CD4-positive, alpha-beta T cell (primary cell): ENCODE measurements around the gene CFAP61. TPM values are rescaled to one million over a fixed set of nuclear protein-coding genes. Genes with fewer than 3 reads are reported as not detected.

Experiments used
- ATAC-seq: fragments of 200-7000 bp; cut with Tn5 transposase; one replicate; pipeline ENCODE4 v1.10.0; 2022; ENCODE audit warnings: mild to moderate bottlenecking; ENCODE audit not compliant: poor library complexity
- CTCF ChIA-PET: fragments of 350-600 bp; sonication (Branson Sonifier 250); formaldehyde crosslinking; loops from one replicate; lab custom pipeline; 2021; ENCODE audit warnings: antibody characterized with exemption, inconsistent platforms; lab: Charles Lee
- POLR2A ChIA-PET: fragments of 350-600 bp; sonication (Branson Sonifier 250); formaldehyde crosslinking; loops from one replicate; lab custom pipeline; 2021; ENCODE audit warnings: antibody characterized with exemption, inconsistent platforms; lab: Charles Lee
- DNase-seq, 14 experiments: peaks; one replicate each; pipeline ENCODE4 v3.0.0-alpha.2; 2013 to 2020; ENCODE audit warnings: mixed read lengths in 2 of 14
- H3K27ac ChIP-seq, 2 donors: one replicate each; pipeline versions ENCODE4 v1.5.1 to v1.7.0; 2013; ENCODE audit warnings: low read length in 2 of 2, low read depth in 1 of 2, mild to moderate bottlenecking in 1 of 2
- H3K27me3 ChIP-seq, 2 experiments: 1 replicate in 1 of 2; 2 replicates in 1 of 2; pipeline versions ENCODE4 v1.6.1 to v1.7.0; 2013; ENCODE audit warnings: low read length in 2 of 2, control low read depth in 1 of 2, mild to moderate bottlenecking in 1 of 2, moderate library complexity in 1 of 2; ENCODE audit not compliant: insufficient read depth in 2 of 2, control insufficient read depth in 1 of 2
- H3K36me3 ChIP-seq: one replicate; pipeline ENCODE4 v1.6.1; 2013; ENCODE audit warnings: low read length, control low read depth; ENCODE audit not compliant: insufficient read depth
- H3K4me1 ChIP-seq: one replicate; pipeline ENCODE4 v1.6.1; 2013; ENCODE audit warnings: low read length, control low read depth; ENCODE audit not compliant: insufficient read depth
- H3K4me3 ChIP-seq: one replicate; pipeline ENCODE4 v1.5.1; 2013; ENCODE audit warnings: mild to moderate bottlenecking, low read length, moderate library complexity
- H3K9me3 ChIP-seq, 2 experiments: 1 replicate in 1 of 2; 2 replicates in 1 of 2; pipeline versions ENCODE4 v1.6.1 to v1.7.0; 2013; ENCODE audit warnings: low read length in 2 of 2, mild to moderate bottlenecking in 2 of 2, control low read depth in 1 of 2, moderate library complexity in 1 of 2; ENCODE audit not compliant: control insufficient read depth in 1 of 2, insufficient read depth in 1 of 2
- H3K27ac Mint-ChIP-seq: one replicate; pipeline ENCODE4 v1.8.0; 2020; ENCODE audit warnings: mixed read lengths
- H3K27me3 Mint-ChIP-seq: one replicate; pipeline ENCODE4 v1.8.0; 2021; ENCODE audit warnings: mixed read lengths
- H3K36me3 Mint-ChIP-seq: one replicate; pipeline ENCODE4 v1.8.0; 2021; ENCODE audit warnings: low read depth, mixed read lengths
- H3K4me1 Mint-ChIP-seq: one replicate; pipeline ENCODE4 v1.8.0; 2021; ENCODE audit warnings: low read depth, mixed read lengths
- H3K4me3 Mint-ChIP-seq: one replicate; pipeline ENCODE4 v1.8.0; 2020; ENCODE audit warnings: mild to moderate bottlenecking, mixed read lengths
- H3K9me3 Mint-ChIP-seq: one replicate; pipeline ENCODE4 v1.8.0; 2020; ENCODE audit warnings: mixed read lengths
- intact Hi-C, 2 experiments: fragments of 100-400 bp; cut with DNase I in 1 of 2; cut with micrococcal nuclease in 1 of 2; formaldehyde crosslinking; loops; one replicate each; pipeline versions ENCODE4 v1.15.1 to v1.9.0; 2023 to 2025; cut with DNase I, micrococcal nuclease
- total RNA-seq, 174 experiments: library from RNA in 2 of 174; stranded (reverse) in 2 of 174; gene quantifications; one replicate each; pipeline ENCODE4 v1.2.3 and lab custom pipeline; 2021 to 2026
- TF ChIP-seq, protein P1 (sequence below): fragments of 200-600 bp; IDR thresholded peaks from one replicate; pipeline ENCODE4 v1.8.0; 2022; ENCODE audit warnings: antibody characterized with exemption, mild to moderate bottlenecking

The CFAP61 gene
- total RNA-seq, 2 experiments from 2014 or later: not detected

DNA sequence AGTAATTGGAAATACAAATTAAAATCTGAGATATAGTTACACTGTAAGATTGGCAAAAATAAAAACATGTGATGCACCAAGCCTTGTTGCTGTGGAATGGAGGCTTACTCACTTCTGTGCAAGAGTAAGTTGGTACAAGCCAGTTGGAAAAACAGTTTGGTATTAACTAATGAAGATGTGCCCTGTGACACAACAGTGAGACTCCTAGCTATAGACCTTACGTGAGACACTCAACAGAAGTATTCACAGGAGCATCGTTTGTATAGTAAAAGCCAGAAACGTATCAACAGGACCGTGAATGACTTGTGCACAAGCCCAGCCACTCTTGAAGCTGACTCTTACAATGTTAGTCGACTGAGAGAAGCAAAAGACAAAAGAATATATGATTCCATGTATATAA, 20.5 kb upstream of the CFAP61 start:
- ATAC-seq (no peak), DNase-seq (no peak)
- no peak overlapping the region for H3K4me3 Mint-ChIP-seq
- H3K9me3 ChIP-seq: no peaks in the 10 kb centered on the region
- H3K4me1 Mint-ChIP-seq: no peaks in the 10 kb centered on the region
- peak overlapping the region; percentile 73 for H3K27ac Mint-ChIP-seq
- no peaks in the 10 kb centered on the region for H3K4me1 ChIP-seq
- H3K4me3 ChIP-seq: no peak overlapping the region
- ChIA-PET CTCF (no interaction called here), POLR2A (interaction anchor here (3.9 kb wide), 1 partner anchor 20 kb away, joined by 21 read pairs; the partner anchor contains the start of genes CFAP61 and CRNKL1)
- TF ChIP-seq, protein P1, sequence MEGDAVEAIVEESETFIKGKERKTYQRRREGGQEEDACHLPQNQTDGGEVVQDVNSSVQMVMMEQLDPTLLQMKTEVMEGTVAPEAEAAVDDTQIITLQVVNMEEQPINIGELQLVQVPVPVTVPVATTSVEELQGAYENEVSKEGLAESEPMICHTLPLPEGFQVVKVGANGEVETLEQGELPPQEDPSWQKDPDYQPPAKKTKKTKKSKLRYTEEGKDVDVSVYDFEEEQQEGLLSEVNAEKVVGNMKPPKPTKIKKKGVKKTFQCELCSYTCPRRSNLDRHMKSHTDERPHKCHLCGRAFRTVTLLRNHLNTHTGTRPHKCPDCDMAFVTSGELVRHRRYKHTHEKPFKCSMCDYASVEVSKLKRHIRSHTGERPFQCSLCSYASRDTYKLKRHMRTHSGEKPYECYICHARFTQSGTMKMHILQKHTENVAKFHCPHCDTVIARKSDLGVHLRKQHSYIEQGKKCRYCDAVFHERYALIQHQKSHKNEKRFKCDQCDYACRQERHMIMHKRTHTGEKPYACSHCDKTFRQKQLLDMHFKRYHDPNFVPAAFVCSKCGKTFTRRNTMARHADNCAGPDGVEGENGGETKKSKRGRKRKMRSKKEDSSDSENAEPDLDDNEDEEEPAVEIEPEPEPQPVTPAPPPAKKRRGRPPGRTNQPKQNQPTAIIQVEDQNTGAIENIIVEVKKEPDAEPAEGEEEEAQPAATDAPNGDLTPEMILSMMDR: no peak
- intact Hi-C loops: no loop called here
- no peaks in the 10 kb centered on the region for H3K27me3 ChIP-seq
- no peak overlapping the region for H3K27ac ChIP-seq
- H3K27me3 Mint-ChIP-seq: no peaks in the 10 kb centered on the region
- H3K36me3 Mint-ChIP-seq: peaks cover 90% of the 10 kb centered on the region
- H3K9me3 Mint-ChIP-seq: no peaks in the 10 kb centered on the region
- peaks cover 81% of the 10 kb centered on the region for H3K36me3 ChIP-seq

DNA sequence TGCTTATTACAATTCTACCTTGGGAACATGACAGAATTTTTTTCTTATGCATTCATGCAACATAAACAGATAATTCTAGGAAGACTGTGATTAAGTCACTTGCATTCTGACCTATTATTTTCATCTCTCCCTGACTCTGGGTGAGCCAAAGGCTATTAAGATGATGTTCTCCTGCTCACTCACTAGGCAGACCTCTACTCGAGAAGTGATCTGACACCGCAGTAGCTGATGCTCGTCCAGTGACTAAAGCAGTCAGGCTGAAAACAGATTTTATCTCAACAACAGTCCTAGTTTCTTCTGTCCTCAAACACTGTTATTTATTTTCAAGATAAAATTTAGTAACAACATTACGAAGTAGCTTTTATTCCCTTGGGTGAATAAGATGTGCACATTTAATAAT, 17.8 kb upstream of the CFAP61 start:
- no peaks in the 10 kb centered on the region for H3K9me3 Mint-ChIP-seq
- Histone ChIP-seq H3K27ac (no peak overlapping the region), H3K27me3 (no peaks in the 10 kb centered on the region), H3K36me3 (peaks cover 86% of the 10 kb centered on the region), H3K9me3 (no peaks in the 10 kb centered on the region), H3K4me1 (no peaks in the 10 kb centered on the region), H3K4me3 (no peak overlapping the region)
- intact Hi-C loops: no loop called here
- no peak overlapping the region for H3K4me3 Mint-ChIP-seq
- H3K36me3 Mint-ChIP-seq: peaks cover 97% of the 10 kb centered on the region
- H3K27me3 Mint-ChIP-seq: no peaks in the 10 kb centered on the region
- POLR2A ChIA-PET: interaction anchor here (3.9 kb wide), 1 partner anchor 17 kb away, joined by 21 read pairs; the partner anchor contains the start of genes CFAP61 and CRNKL1
- no peak overlapping the region for H3K27ac Mint-ChIP-seq
- no peaks in the 10 kb centered on the region for H3K4me1 Mint-ChIP-seq
- CTCF ChIA-PET: no interaction called here
- ATAC-seq (no peak), DNase-seq (no peak)
- TF ChIP-seq, protein P1: no peak

DNA sequence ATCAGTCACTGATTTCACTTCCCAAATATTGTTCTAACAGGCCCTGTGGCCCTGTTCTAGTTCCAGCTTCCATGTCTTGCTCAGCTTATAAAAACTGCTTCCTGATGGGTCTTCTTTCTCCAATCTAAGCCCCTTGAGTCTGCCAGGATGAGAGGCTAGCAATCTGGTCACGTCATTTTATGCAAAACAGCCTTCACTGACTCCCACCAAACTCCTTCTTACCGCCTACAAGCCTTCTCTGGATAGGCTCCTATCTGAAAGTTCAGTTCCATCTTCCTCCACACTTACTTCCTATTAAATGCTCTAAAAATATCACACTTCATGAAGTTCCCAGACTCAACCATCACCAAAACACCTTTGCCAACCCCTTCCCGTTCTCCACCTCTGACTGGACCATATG, 15.6 kb upstream of the CFAP61 start:
- no peak overlapping the region for H3K27ac ChIP-seq
- TF ChIP-seq, protein P1: no peak
- Mint-ChIP-seq H3K36me3 (peaks cover 100% of the 10 kb centered on the region), H3K4me3 (no peak overlapping the region), H3K27ac (no peak overlapping the region), H3K4me1 (no peaks in the 10 kb centered on the region), H3K9me3 (no peaks in the 10 kb centered on the region), H3K27me3 (no peaks in the 10 kb centered on the region)
- intact Hi-C loops: no loop called here
- ATAC-seq (no peak), DNase-seq (no peak)
- H3K9me3 ChIP-seq: no peaks in the 10 kb centered on the region
- H3K4me3 ChIP-seq: no peak overlapping the region
- ChIA-PET POLR2A (interaction anchor here (1.8 kb wide), 1 partner anchor 15 kb away, joined by 6 read pairs; the partner anchor contains the start of genes CFAP61 and CRNKL1), CTCF (no interaction called here)
- H3K27me3 ChIP-seq: no peaks in the 10 kb centered on the region
- H3K36me3 ChIP-seq: peaks cover 97% of the 10 kb centered on the region
- H3K4me1 ChIP-seq: no peaks in the 10 kb centered on the region
